Right renal cortex interstitium (tissue), 3 donors: ENCODE results near the gene LPO. TPM values are rescaled to one million over a fixed set of nuclear protein-coding genes. Genes with fewer than 3 reads are reported as not detected.

Experiments
- DNase-seq, 3 donors: peaks; one replicate each; pipeline ENCODE4 v3.0.0-alpha.2; 2013; ENCODE audit warnings: low read depth in 3 of 3, low spot score in 2 of 3
- polyA plus RNA-seq, 3 donors: library from polyadenylated mRNA; unstranded; fragments of 120-200 nt; gene quantifications; one replicate each; pipeline ENCODE4 v1.2.1, GENCODE V29; 2013; ENCODE audit not compliant: insufficient read length in 3 of 3

Gene LPO
- polyA plus RNA-seq, 3 donors, result 0.04 to 0.10 (median 0.06) TPM

GRCh38 chr17:58253082-58253481 lies 14.7 kb downstream of the LPO start:
- DNase-seq, result no peak

- DNase-seq, result no peak
Observed at GRCh38 chr17:58254803-58255202, 16.4 kb downstream of the LPO start.

DNA sequence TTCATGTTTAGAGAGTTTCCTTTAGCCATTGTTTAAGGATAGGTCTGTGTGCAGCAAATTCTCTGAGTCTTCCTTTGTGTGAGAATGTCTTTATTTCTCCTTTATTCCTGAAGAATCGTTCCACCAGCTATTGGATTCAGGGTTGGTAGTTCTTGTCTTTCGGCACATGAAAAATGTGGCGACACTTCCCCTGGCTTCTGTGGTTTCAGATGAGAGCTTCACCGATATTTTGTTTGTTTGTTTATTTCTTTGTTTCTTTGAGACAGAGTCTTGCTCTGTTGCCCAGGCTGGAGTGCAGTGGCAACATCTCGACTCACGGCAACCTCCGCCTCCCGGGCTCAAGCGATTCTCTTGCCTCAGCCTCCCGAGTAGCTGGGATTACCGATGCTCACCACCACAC lies 23.8 kb downstream of the LPO start:
- no peak for DNase-seq

- DNase-seq, result no peak
Observed at GRCh38 chr17:58263773-58264172, 25.4 kb downstream of the LPO start.

DNA sequence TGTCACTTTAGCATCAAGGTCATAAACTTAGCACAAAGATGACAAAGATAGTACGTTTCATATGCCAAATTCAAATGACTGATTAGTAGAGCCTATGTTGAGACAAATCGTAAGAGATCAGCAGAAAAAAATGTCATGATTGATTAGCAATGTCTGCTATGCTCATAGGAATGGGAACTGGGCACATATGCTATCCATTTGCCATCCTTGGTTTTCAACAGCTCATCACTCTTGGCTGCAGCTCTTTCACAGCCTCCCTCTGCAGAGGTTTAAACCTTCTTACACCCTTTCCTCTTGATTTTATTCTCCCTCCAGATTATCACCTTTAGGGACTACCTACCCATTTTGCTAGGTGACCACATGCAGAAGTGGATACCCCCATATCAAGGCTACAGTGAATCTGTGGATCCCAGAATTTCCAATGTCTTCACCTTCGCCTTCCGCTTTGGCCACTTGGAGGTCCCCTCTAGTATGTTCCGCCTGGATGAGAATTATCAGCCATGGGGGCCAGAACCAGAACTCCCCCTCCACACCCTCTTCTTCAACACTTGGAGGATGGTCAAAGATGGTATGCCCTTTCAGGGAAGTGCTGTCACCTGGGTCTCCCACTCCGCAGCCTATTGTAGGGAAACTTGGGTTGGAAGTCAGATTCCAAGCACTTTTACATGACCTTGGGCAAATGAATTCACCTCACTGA lies 26.2 kb downstream of the LPO start:
- DNase-seq, result no peak

- no peak for DNase-seq
Observed at GRCh38 chr17:58265271-58265670, 26.9 kb downstream of the LPO start.

DNA sequence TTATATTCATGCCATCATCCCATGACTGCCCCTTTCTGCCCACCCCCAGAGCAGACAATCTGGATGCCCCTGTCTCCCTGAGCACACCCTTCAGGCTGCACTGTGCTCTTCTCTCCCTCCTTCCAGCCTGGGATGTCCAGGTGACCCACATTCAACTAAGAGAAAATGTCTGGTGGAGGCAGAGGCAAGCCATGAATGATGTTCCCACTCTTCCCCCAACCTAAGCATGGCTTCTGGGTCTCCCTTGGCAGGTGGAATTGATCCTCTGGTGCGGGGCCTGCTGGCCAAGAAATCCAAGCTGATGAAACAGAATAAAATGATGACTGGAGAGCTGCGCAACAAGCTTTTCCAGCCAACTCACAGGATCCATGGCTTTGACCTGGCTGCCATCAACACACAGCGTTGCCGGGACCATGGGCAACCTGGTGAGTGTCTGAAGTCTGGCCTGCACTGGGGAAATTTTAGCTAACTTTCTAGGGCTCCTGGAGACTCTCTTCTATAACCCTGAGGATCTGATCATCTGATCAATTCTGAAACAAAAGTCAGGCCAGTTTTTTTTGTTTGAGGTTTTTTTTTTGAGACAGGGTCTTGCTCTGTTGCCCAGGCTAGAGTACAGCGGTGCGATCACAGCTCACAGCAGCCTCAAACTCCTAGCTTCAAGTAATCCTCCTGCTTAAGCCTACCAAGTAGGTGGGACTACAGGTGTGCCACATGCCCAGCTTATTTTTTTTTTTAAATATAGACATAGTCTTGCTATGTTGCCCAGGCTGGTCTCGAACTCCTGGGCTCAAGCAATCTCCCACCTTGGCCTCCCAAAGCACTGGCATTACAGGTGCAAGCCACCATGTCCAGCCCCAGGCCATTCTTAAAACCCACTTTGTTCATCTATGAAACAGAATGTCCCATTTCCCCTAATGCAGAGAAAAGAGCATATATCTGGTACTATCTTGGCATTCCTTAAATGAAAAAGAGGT lies 27.8 kb downstream of the LPO start:
- DNase-seq, result no peak

GRCh38 chr17:58267347-58268324 lies 29.3 kb downstream of the LPO start:
- no peak for DNase-seq

GRCh38 chr17:58268326-58268725 lies 29.9 kb downstream of the LPO start:
- no peak for DNase-seq

DNA sequence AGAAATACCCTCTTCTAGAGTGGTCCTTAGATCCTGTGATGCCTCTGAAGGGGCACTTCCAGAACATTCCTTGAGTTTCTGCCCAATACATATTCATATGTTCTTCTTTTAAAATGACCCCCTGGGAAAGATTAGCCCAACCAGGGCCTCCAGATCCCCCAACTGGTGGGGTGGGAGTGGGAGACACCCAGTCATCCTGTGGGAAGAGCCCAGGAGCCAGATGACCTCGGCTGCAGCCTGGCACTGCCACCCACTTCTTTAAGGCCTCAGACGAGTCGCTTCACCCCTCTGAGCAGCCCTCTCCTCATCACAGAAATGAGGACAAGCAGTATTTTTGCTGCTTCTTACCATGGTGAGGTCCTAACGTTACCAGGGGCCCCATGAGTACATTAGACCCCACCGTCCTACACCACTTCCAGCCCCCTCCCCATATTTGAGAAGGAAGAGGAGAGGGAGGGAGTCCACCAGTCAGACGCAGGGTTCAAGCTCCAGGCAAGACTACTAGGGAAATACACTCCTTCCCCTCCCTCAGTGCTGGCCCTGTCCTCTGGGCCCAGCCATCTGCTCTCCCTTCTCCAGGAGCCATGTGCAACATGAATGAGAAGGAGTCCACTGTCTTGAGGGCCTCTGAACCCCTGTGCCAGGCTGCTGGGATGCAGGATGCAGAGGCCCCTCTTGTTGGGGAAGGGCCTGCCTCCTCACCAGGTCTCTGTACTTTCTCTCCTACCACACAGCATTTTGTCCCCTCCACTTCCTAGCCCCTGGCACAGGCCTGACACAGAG lies 30.6 kb downstream of the LPO start:
- DNase-seq, result no peak

DNA sequence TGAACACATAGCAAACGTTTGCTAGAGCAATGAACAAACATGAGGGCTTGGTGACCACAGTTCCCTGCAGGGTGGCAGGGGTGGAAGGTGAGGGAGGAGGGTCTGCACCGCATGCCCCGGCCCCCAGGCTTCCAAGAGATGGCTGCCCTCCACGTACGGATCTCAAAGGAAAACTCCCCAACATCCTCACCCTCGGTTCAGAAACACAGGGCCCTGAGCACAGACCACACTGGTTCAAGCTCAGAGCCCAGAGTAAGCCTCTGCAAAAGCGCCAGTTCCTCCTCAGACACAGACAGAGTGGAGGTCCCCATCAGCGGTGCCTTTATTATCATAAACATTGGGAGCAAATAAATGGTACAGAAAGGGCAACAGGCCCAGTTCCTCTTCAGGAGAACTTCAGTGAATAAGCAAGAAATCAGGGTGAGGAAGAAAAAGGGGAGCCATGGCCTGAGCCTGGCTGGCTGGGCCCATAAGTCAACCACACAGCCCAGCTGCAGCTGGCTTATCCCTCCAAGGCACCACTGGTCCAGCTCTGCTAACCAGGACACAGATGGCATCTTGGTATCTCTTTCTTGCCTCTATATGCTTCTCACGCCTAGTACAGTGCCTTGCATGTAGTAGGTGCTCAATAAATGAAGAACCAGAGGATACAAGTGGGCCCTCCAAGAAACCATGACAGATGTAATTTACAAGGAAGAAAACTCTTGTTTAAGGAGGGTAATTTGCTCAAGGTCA lies 31.3 kb downstream of the LPO start:
- DNase-seq, result no peak

GRCh38 chr17:58270476-58271215 lies 32.3 kb downstream of the LPO start:
- DNase-seq, result no peak

GRCh38 chr17:58271216-58271931 lies 33.0 kb downstream of the LPO start:
- no peak for DNase-seq

DNA sequence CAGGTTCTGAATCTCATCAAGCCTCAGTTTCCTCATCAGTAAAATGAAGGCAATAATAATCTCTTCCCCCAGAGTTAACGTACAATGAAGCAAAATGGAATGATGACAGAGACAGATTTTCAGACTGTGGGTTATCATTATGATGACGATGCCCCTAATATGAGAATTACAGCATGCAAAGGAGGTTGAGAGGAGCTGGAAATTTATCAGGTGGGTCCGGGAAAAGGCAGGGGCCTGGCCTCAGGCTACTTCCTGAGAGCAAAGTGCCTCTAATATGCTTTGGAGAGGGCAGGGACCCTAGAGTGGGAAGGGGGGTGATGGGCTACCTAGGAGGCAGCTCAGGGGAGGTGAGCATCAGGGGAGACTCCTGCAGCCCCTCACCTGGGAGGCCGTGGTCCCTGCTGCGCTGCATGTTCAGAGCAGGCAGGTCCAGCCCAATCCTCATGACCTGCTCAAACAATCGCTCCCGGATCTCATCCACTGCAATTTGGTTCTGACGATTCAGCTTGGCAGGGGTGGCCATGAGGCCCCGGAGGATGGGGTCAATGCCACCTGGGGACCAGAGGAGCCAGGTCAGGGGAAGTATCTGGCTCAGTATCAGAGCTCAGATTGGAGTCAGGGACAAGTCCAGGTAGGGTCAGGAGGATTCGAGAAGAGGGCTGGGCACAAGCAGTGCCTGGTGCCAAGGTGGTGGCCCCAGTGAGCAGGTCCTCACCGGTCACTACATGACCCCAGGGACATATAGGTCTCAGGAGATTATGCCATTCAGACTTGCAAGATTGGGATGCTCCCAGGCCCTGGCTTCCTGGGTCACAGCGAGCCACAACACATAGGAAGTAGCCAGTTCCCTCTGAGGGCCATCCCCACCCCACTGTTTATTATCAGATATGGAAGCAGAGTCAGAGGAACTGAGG lies 34.2 kb downstream of the LPO start:
- DNase-seq, result no peak

DNA sequence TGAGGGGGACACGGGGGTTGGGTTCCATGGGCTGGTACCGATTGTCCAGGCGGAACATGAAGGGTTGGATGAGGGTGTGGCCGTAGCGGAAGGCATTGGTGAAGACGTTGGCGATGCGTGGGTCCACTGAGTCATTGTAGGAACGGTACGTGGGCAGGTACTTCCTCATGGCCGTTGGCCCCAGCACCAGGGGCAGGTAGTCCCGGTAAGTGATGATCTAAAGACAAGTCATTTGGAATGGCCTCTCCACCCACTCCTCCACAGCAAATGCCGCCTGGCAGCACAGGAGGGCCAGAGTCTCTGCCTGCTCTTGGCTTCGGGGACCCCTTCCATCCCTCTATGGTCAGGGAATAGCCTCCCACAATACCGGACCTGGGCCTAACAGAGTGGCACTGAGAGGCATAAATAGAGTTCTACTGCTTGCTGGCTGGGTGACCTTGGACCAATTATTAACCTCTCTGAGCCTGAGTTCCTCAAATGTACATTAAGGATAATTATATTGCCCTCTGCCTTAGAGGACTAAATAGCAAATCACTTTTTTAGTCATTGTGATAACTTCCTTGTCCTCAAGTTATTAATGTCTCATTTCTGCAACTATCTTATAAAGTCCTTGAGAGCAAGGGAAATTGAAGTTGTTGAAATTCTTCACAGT lies 35.2 kb downstream of the LPO start:
- no peak for DNase-seq

DNA sequence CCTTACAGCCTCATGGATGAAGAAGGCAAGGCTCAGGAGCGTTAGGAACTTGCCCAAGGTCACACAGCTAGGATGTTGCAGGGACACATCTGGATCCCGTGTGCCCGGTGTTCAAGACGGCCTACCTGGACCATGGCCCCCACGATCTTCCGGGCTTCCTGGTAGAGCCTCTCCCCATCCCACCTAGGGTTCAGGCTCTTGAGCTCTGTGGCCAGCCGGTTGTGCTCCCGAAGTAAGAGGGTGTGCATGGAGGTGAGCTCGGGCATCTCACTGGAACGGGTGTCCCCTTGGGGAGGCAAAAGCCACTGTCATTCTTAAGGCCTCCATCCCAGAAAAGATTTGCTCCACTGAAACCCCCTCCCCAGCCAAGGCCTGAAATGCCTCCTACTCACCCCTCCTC lies 37.0 kb downstream of the LPO start:
- no peak for DNase-seq
